Ishikawa (cell line): ENCODE data around the gene PLD1.

Experiments used
- CEBPB ChIP-seq: IDR thresholded peaks from 2 replicates; pipeline ENCODE4 v1.6.1; 2012
- CREB1 ChIP-seq: IDR thresholded peaks from 2 replicates; pipeline ENCODE4 v1.6.1; 2012; ENCODE audit warnings: low read depth
- EGR1 ChIP-seq: IDR thresholded peaks from 2 replicates; pipeline ENCODE4 v1.6.1; 2012
- EP300 ChIP-seq: IDR thresholded peaks from 2 replicates; pipeline ENCODE4 v1.6.1; 2012; ENCODE audit warnings: borderline replicate concordance
- FOXM1 ChIP-seq: IDR thresholded peaks from 2 replicates; pipeline ENCODE4 v1.6.1; 2012; ENCODE audit warnings: low read depth, borderline replicate concordance
- MAX ChIP-seq: IDR thresholded peaks from 2 replicates; pipeline ENCODE4 v1.6.1; 2012
- NFIC ChIP-seq: IDR thresholded peaks from 2 replicates; pipeline ENCODE4 v1.6.1; 2012
- RAD21 ChIP-seq: IDR thresholded peaks from 2 replicates; pipeline ENCODE4 v1.6.1; 2012; ENCODE audit warnings: low read depth
- REST ChIP-seq: IDR thresholded peaks from 2 replicates; pipeline ENCODE4 v1.6.1; 2012; ENCODE audit warnings: low read depth, mild to moderate bottlenecking
- TAF1 ChIP-seq: IDR thresholded peaks from 2 replicates; pipeline ENCODE4 v1.6.1; 2012; ENCODE audit warnings: low read depth, mild to moderate bottlenecking
- TCF12 ChIP-seq: IDR thresholded peaks from 2 replicates; pipeline ENCODE4 v1.6.1; 2012; ENCODE audit warnings: low read depth
- TEAD4 ChIP-seq: IDR thresholded peaks from 2 replicates; pipeline ENCODE4 v1.6.1; 2012
- USF1 ChIP-seq: IDR thresholded peaks from 2 replicates; pipeline ENCODE4 v1.6.1; 2012
- YY1 ChIP-seq: IDR thresholded peaks from 2 replicates; pipeline ENCODE4 v1.6.1; 2012; ENCODE audit warnings: low read depth
- ZBTB7A ChIP-seq: IDR thresholded peaks from 2 replicates; pipeline ENCODE4 v1.6.1; 2012; ENCODE audit warnings: low read depth

Gene PLD1

GRCh38 chr3:171760477-171760876 lies 49.8 kb downstream of the PLD1 start:
- TF ChIP-seq REST = no peak
- TF ChIP-seq TAF1 = no peak
- TF ChIP-seq NFIC = no peak
- no peak for TF ChIP-seq TEAD4
- TF ChIP-seq CREB1 = no peak
- TF ChIP-seq FOXM1 = no peak
- TF ChIP-seq TCF12 = no peak
- no peak for TF ChIP-seq MAX
- TF ChIP-seq ZBTB7A = no peak
- TF ChIP-seq EP300 = no peak
- TF ChIP-seq USF1 = no peak
- TF ChIP-seq CEBPB = no peak
- no peak for TF ChIP-seq RAD21
- no peak for TF ChIP-seq YY1
- no peak for TF ChIP-seq EGR1

- TF ChIP-seq USF1 = no peak
- no peak for TF ChIP-seq REST
- TF ChIP-seq NFIC = no peak
- TF ChIP-seq EGR1 = no peak
- TF ChIP-seq RAD21 = no peak
- TF ChIP-seq YY1 = no peak
Measured at GRCh38 chr3:171758109-171758508, 52.2 kb downstream of the PLD1 start.

- TF ChIP-seq MAX (no peak), CREB1 (no peak), YY1 (no peak), RAD21 (no peak), ZBTB7A (no peak), EP300 (no peak), EGR1 (no peak), NFIC (no peak), FOXM1 (no peak), REST (no peak), TCF12 (no peak), TAF1 (no peak), TEAD4 (no peak), USF1 (no peak), CEBPB (no peak)
Measured at GRCh38 chr3:171757361-171758034, 52.8 kb downstream of the PLD1 start.

- TF ChIP-seq REST = no peak
- no peak for TF ChIP-seq CEBPB
- no peak for TF ChIP-seq EP300
- no peak for TF ChIP-seq CREB1
- no peak for TF ChIP-seq FOXM1
- no peak for TF ChIP-seq YY1
- no peak for TF ChIP-seq RAD21
- TF ChIP-seq ZBTB7A = no peak
- no peak for TF ChIP-seq USF1
- TF ChIP-seq NFIC = no peak
- no peak for TF ChIP-seq MAX
- TF ChIP-seq TEAD4 = no peak
- TF ChIP-seq EGR1 = no peak
- no peak for TF ChIP-seq TCF12
- no peak for TF ChIP-seq TAF1
Measured at GRCh38 chr3:171755656-171756055, 54.6 kb downstream of the PLD1 start.
